Neural cell (in vitro differentiated cells): ENCODE results near the gene HSPA4L. TPM values are rescaled to one million over a fixed set of nuclear protein-coding genes. Genes with fewer than 3 reads are reported as not detected.

ENCODE experiments used
- H2AFZ ChIP-seq: fragments of 200-600, 300-800 bp; sonication (generic), shearing (Covaris generic); 2 replicates; pipeline ENCODE4 v1.6.0; 2014; ENCODE audit warnings: low read depth, mild to moderate bottlenecking, antibody characterized with exemption, low read length, moderate library complexity
- H3F3A ChIP-seq: fragments of 200-600 bp; shearing (Covaris generic); 2 replicates; pipeline ENCODE4 v1.6.1; 2016; ENCODE audit warnings: mild to moderate bottlenecking, moderate library complexity, mixed read lengths, antibody characterized with exemption, low read length; ENCODE audit not compliant: insufficient read depth, poor library complexity, severe bottlenecking
- H3K27ac ChIP-seq: fragments of 200-600, 300-800 bp; sonication (generic), shearing (Covaris generic); 2 replicates; pipeline ENCODE4 v1.5.1; 2014; ENCODE audit warnings: mild to moderate bottlenecking, low read length, moderate library complexity
- H3K27me3 ChIP-seq: fragments of 300-800, 200-600 bp; sonication (generic), shearing (Covaris generic); 2 replicates; pipeline ENCODE4 v1.6.0; 2014; ENCODE audit warnings: mild to moderate bottlenecking, low read depth, low read length, moderate library complexity; ENCODE audit not compliant: insufficient read depth
- H3K36me3 ChIP-seq: fragments of 300-800, 200-600 bp; sonication (generic), shearing (Covaris generic); 2 replicates; pipeline ENCODE4 v1.5.1; 2014; ENCODE audit warnings: mild to moderate bottlenecking, antibody characterized with exemption, low read length, moderate library complexity; ENCODE audit not compliant: insufficient read depth
- H3K4me2 ChIP-seq: fragments of 300-800, 200-600 bp; sonication (generic), shearing (Covaris generic); 2 replicates; pipeline ENCODE4 v1.6.0; 2014; ENCODE audit warnings: mild to moderate bottlenecking, low read length
- H3K4me3 ChIP-seq: fragments of 300-800, 200-600 bp; sonication (generic), shearing (Covaris generic); 2 replicates; pipeline ENCODE4 v1.5.1; 2014; ENCODE audit warnings: mild to moderate bottlenecking, low read length, moderate library complexity
- H3K79me2 ChIP-seq: fragments of 200-600 bp; shearing (Covaris generic); replicated peaks from 2 replicates; pipeline ENCODE4 v1.6.0; 2014; ENCODE audit warnings: mild to moderate bottlenecking, low read length, moderate library complexity; ENCODE audit not compliant: insufficient read depth
- H3K9ac ChIP-seq: fragments of 300-800, 200-600 bp; sonication (generic), shearing (Covaris generic); 2 replicates; pipeline ENCODE4 v1.6.1; 2016; ENCODE audit warnings: mild to moderate bottlenecking, low read length, mixed read lengths
- H3K9me2 ChIP-seq: fragments of 200-600 bp; shearing (Covaris generic); 2 replicates; pipeline ENCODE4 v1.6.1; 2016; ENCODE audit warnings: mild to moderate bottlenecking, low read length, mixed read lengths; ENCODE audit not compliant: insufficient read depth
- H3K9me3 ChIP-seq: fragments of 200-600, 300-800 bp; sonication (generic), shearing (Covaris generic); 2 replicates; pipeline ENCODE4 v1.6.1; 2016; ENCODE audit warnings: mild to moderate bottlenecking, mixed run types, low read length, moderate library complexity, mixed read lengths
- H4K20me1 ChIP-seq: fragments of 200-600 bp; shearing (Covaris generic); 2 replicates; pipeline ENCODE4 v1.6.1; 2016; ENCODE audit warnings: mild to moderate bottlenecking, mixed run types; ENCODE audit not compliant: insufficient read depth
- CTCF ChIP-seq: fragments of 450-650 bp; IDR thresholded peaks from 2 replicates; pipeline ENCODE4 v1.5.1; 2014; ENCODE audit warnings: antibody characterized with exemption, mild to moderate bottlenecking, moderate library complexity; ENCODE audit not compliant: poor library complexity, severe bottlenecking
- EP300 ChIP-seq: fragments of 450-650 bp; conservative IDR thresholded peaks from 2 replicates; pipeline ENCODE4 v1.6.1; 2014; ENCODE audit warnings: antibody characterized with exemption, mild to moderate bottlenecking, moderate library complexity; ENCODE audit not compliant: poor library complexity, severe bottlenecking
- EZH2 ChIP-seq: fragments of 200-600, 300-800 bp; shearing (Covaris generic), sonication (generic); IDR thresholded peaks from 2 replicates; pipeline ENCODE4 v1.6.1; 2014; ENCODE audit warnings: antibody characterized with exemption, low read length, borderline replicate concordance, mild to moderate bottlenecking; ENCODE audit not compliant: insufficient read depth, poor library complexity, severe bottlenecking
- MXI1 ChIP-seq: fragments of 450-650 bp; conservative IDR thresholded peaks from 2 replicates; pipeline ENCODE4 v1.6.1; 2014; ENCODE audit warnings: antibody characterized with exemption, mild to moderate bottlenecking; ENCODE audit not compliant: poor library complexity, severe bottlenecking
- POLR2AphosphoS5 ChIP-seq: IDR thresholded peaks from 2 replicates; pipeline ENCODE4 v1.6.1; 2012
- RAD21 ChIP-seq: fragments of 450-650 bp; conservative IDR thresholded peaks from 2 replicates; pipeline ENCODE4 v1.6.1; 2014; ENCODE audit warnings: antibody characterized with exemption, mild to moderate bottlenecking, moderate library complexity
- REST ChIP-seq: IDR thresholded peaks from 2 replicates; pipeline ENCODE4 v1.6.1; 2012; ENCODE audit warnings: borderline replicate concordance
- SMC3 ChIP-seq: fragments of 450-650 bp; conservative IDR thresholded peaks from 2 replicates; pipeline ENCODE4 v1.6.1; 2014; ENCODE audit warnings: antibody characterized with exemption, mild to moderate bottlenecking, moderate library complexity; ENCODE audit not compliant: poor library complexity
- TAF1 ChIP-seq: IDR thresholded peaks from 2 replicates; pipeline ENCODE4 v1.6.1; 2012; ENCODE audit warnings: low read depth
- polyA plus RNA-seq: library from polyadenylated mRNA; depleted of rRNA; stranded (reverse); fragments of >200 nt; gene quantifications from 2 replicates; pipeline ENCODE4 v1.2.3, GENCODE V29; 2014

The HSPA4L gene
- polyA plus RNA-seq, 1 donor from 2014 or later: 12.5 TPM

- Histone ChIP-seq H4K20me1 (no peaks in the 10 kb centered on the region), H3K36me3 (no peaks in the 10 kb centered on the region), H3K4me2 (no peak overlapping the region), H3K79me2 (no peaks in the 10 kb centered on the region), H3K9ac (no peak overlapping the region), H3K27me3 (no peaks in the 10 kb centered on the region), H3K4me3 (no peak overlapping the region), H2AFZ (no peak overlapping the region), H3F3A (no peaks in the 10 kb centered on the region), H3K9me3 (no peaks in the 10 kb centered on the region), H3K27ac (no peak overlapping the region), H3K9me2 (no peaks in the 10 kb centered on the region)
- no peak for TF ChIP-seq CTCF
- TF ChIP-seq SMC3: no peak
- no peak for TF ChIP-seq TAF1
- no peak for TF ChIP-seq REST
- no peak for TF ChIP-seq MXI1
- no peak for TF ChIP-seq EZH2
- TF ChIP-seq RAD21: no peak
- TF ChIP-seq POLR2AphosphoS5: no peak
- TF ChIP-seq EP300: no peak
Observed at GRCh38 chr4:127793528-127793927, 11.4 kb downstream of the HSPA4L start.

DNA sequence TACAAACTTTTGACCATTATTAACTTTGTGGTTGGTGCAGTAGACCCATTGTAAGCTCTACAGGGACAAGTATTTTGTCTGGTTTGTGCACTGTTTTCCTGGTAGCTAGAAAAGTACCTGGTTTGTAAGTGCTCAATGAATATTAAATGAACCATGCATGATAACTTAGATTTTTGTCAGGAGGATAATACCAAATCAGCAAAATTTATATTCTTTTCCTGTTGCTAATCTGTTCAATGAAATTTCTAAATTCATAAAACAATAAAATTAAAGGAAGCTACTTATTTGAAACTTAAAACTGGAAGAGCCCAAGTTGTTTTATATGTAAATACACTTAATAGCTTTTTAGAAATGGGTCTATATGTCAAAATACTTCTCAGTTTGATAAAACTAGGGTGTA lies 17.6 kb downstream of the HSPA4L start:
- Histone ChIP-seq H3K4me2 (no peak overlapping the region), H3K27me3 (no peaks in the 10 kb centered on the region), H4K20me1 (no peaks in the 10 kb centered on the region), H3K9ac (no peak overlapping the region), H2AFZ (no peak overlapping the region), H3F3A (no peaks in the 10 kb centered on the region), H3K4me3 (no peak overlapping the region), H3K79me2 (no peaks in the 10 kb centered on the region), H3K9me3 (no peaks in the 10 kb centered on the region), H3K36me3 (no peaks in the 10 kb centered on the region), H3K27ac (no peak overlapping the region), H3K9me2 (no peaks in the 10 kb centered on the region)
- no peak for TF ChIP-seq RAD21
- TF ChIP-seq EZH2: no peak
- no peak for TF ChIP-seq SMC3
- TF ChIP-seq CTCF: no peak
- no peak for TF ChIP-seq POLR2AphosphoS5
- no peak for TF ChIP-seq REST
- TF ChIP-seq EP300: no peak
- TF ChIP-seq TAF1: no peak
- TF ChIP-seq MXI1: no peak
